Right atrium auricular region (tissue), 2 donors: ENCODE data around the gene MCF2L2. TPM values are rescaled to one million over a fixed set of nuclear protein-coding genes. Genes with fewer than 3 reads are reported as not detected.

ENCODE experiments used
- DNase-seq: peaks from one replicate; pipeline ENCODE4 v3.0.0-alpha.2; 2019; ENCODE audit warnings: low spot score
- H3K27ac ChIP-seq, 2 donors: fragments of 200-600 bp; sonication (generic); 1 replicate in 1 of 2; 2 replicates in 1 of 2; pipeline ENCODE4 v1.5.1; 2016 to 2019
- H3K27me3 ChIP-seq, 2 donors: fragments of 200-600 bp; sonication (generic); one replicate each; pipeline versions ENCODE4 v1.5.1 to v1.6.0; 2017 to 2019
- H3K36me3 ChIP-seq: fragments of 200-600 bp; sonication (generic); one replicate; pipeline ENCODE4 v1.5.1; 2016
- H3K4me1 ChIP-seq, 2 donors: fragments of 200-600 bp; sonication (generic); one replicate each; pipeline versions ENCODE4 v1.5.1 to v1.6.0; 2017 to 2019
- H3K4me3 ChIP-seq, 2 donors: fragments of 200-600 bp; sonication (generic); 1 replicate in 1 of 2; 2 replicates in 1 of 2; pipeline ENCODE4 v1.5.1; 2017 to 2019; ENCODE audit warnings: mild to moderate bottlenecking in 1 of 2, moderate library complexity in 1 of 2
- H3K9me3 ChIP-seq, 2 donors: fragments of 200-600 bp; sonication (generic); one replicate each; pipeline ENCODE4 v1.5.1; 2019
- total RNA-seq, 2 donors: library from RNA; depleted of rRNA; stranded (reverse); fragments of >200 nt; gene quantifications; one replicate each; pipeline ENCODE4 v1.1.0, GENCODE V29; 2016
- TF ChIP-seq, protein P1 (sequence below), 2 donors: fragments of 200-600 bp; sonication (generic); IDR thresholded peaks; one replicate each; pipeline ENCODE4 v1.5.1; 2019; ENCODE audit warnings: antibody characterized with exemption in 2 of 2

Gene MCF2L2
- total RNA-seq, 2 donors from 2014 or later = 0.08 TPM; not detected in 1

DNA sequence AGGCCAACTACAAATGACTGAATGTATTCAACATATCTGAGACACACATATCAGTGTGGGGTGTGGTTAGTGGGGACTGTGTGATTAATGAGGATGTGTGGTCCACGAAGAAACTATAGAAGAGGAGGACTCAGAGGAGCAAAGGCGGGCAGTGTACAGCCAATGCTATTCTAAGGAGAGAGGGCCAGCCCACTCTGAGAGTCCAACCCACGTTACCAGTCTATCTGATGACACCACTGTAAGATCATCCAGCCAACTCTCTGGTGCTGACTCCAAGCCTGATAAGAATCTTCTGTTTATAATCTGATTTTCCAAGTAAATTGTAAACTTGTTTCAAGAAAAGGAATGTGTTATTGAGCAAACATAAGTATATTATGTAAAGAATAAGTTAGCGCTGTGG lies 47.2 kb downstream of the MCF2L2 start:
- no peak overlapping the region for H3K27ac ChIP-seq
- H3K27me3 ChIP-seq = no peaks in the 10 kb centered on the region
- no peaks in the 10 kb centered on the region for H3K36me3 ChIP-seq
- TF ChIP-seq, protein P1, sequence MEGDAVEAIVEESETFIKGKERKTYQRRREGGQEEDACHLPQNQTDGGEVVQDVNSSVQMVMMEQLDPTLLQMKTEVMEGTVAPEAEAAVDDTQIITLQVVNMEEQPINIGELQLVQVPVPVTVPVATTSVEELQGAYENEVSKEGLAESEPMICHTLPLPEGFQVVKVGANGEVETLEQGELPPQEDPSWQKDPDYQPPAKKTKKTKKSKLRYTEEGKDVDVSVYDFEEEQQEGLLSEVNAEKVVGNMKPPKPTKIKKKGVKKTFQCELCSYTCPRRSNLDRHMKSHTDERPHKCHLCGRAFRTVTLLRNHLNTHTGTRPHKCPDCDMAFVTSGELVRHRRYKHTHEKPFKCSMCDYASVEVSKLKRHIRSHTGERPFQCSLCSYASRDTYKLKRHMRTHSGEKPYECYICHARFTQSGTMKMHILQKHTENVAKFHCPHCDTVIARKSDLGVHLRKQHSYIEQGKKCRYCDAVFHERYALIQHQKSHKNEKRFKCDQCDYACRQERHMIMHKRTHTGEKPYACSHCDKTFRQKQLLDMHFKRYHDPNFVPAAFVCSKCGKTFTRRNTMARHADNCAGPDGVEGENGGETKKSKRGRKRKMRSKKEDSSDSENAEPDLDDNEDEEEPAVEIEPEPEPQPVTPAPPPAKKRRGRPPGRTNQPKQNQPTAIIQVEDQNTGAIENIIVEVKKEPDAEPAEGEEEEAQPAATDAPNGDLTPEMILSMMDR (IDR thresholded peaks at IDR 0.05) = no peak
- H3K4me3 ChIP-seq = no peak overlapping the region
- peaks cover 0 to 5% of the 10 kb centered on the region in 2 donors for H3K4me1 ChIP-seq
- no peaks in the 10 kb centered on the region for H3K9me3 ChIP-seq
- no peak for DNase-seq

DNA sequence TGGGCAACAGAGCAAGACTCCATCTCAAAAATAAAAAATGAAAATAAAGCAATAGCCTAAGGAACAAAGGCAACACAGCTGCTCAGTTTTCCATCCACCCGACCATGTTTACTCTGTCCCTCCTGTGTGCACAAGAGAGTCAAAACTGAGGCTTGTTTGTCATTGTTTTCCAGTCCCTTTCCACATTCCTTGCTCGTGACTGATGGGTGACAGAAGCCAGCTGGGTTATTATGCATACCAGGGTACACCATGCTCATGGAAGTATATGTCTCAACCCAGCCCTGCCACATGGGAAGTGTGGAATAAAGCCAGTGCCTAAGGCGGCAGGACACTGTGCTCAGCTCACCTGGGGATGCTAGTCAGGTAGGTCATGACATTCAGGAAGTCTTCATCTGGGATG lies 49.5 kb downstream of the MCF2L2 start:
- Histone ChIP-seq H3K27ac (no peak overlapping the region), H3K36me3 (no peaks in the 10 kb centered on the region), H3K27me3 (no peaks in the 10 kb centered on the region), H3K4me1 (no peaks in the 10 kb centered on the region), H3K4me3 (no peak overlapping the region), H3K9me3 (no peaks in the 10 kb centered on the region)
- no peak for DNase-seq
- TF ChIP-seq, protein P1 (IDR thresholded peaks at IDR 0.05) = no peak

DNA sequence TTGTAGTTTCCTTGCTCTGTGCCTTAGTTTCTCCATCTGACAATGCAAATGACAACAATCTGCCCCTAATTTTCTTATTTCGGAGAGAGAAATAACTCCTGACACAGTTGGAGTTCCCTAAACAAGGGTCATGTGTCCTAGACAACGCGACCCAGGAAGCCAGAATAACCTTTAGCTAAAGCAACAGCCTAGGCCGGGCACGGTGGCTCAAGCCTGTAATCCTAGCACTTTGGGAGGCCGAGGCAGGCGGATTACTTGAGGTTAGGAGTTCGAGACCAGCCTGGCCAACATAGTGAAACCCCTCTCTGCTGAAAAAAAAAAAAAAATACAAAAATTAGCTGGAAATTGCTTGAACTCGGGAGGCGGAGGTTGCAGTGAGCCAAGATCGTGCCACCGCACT lies 49.9 kb downstream of the MCF2L2 start:
- Histone ChIP-seq H3K9me3 (no peaks in the 10 kb centered on the region), H3K4me1 (no peaks in the 10 kb centered on the region), H3K4me3 (no peak overlapping the region), H3K27me3 (no peaks in the 10 kb centered on the region), H3K27ac (no peak overlapping the region), H3K36me3 (no peaks in the 10 kb centered on the region)
- no peak for DNase-seq
- TF ChIP-seq, protein P1 (IDR thresholded peaks at IDR 0.05) = no peak

DNA sequence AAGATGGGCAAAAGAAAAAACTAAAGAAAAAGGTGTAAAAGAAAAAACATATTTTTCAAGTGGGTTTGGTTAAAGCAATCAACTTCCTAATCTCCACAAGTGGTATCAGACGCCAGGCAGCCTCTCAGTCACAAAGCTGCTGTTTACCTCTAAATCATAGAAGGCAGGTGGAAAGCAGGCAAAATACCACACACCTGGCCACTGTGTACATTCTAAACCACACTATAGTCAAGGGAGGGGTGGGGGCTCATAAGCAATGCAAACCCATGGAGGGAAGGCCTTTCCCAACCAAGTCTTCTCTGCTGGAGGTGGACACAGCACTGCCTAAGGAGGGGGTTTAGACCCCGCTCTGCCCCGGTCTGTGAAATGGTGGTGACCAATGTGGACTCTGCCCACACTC lies 50.4 kb downstream of the MCF2L2 start:
- no peaks in the 10 kb centered on the region for H3K9me3 ChIP-seq
- no peaks in the 10 kb centered on the region for H3K36me3 ChIP-seq
- DNase-seq = no peak
- H3K4me1 ChIP-seq = no peaks in the 10 kb centered on the region
- H3K27me3 ChIP-seq = no peaks in the 10 kb centered on the region
- H3K27ac ChIP-seq = no peak overlapping the region
- H3K4me3 ChIP-seq = no peak overlapping the region
- TF ChIP-seq, protein P1 (IDR thresholded peaks at IDR 0.05) = no peak

DNA sequence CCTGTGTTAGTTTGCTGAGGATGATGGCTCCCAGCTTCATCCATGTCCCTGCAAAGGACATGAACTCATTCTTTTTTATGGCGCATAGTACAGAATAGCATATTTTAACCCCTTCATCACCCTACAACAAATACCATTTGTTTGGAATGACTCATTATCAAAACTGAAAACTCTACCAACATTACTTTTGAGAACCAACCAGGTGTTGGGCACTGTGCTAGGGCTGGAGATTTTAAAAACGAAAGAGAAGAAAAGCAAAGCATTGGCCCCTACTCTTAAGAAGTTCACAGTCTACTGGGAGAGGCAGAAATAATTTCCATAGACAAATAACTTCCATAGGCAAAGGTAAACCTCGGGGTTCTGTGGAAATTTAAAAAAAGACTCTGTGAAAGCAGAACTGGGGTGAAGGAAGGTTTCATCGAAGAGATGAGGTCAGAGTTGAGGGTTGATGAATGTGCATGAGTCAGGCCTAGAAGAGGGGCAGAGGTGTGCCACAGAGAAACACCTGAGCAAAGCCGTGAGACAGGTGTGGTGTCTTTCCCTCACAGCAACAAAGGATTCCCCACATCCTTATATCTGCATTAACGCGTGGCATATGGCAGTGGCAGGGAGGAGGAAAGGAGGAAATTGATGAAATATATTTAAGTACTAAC lies 51.0 kb downstream of the MCF2L2 start:
- Histone ChIP-seq H3K27me3 (no peaks in the 10 kb centered on the region), H3K9me3 (no peaks in the 10 kb centered on the region), H3K27ac (no peak overlapping the region), H3K4me1 (no peaks in the 10 kb centered on the region), H3K4me3 (no peak overlapping the region), H3K36me3 (no peaks in the 10 kb centered on the region)
- TF ChIP-seq, protein P1 (IDR thresholded peaks at IDR 0.05) = no peak
- no peak for DNase-seq

DNA sequence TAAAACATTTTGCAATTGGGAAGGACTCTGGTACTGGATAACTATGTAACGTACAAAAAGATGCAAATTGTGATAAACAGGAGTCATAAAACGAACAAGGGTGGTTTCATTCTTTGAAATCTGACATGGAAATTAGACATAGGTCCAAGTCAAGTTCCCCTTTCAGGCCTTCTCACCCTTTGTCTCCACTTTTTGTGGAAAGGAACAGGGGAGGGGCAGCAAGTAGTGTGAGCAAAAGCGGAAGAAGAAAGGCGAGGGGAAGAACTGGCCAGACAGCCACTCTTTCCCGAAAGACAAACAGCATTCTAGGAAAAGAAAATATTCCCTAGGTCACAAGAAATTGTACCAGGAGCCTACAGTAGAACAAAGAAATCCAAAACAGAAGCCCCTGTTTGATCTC lies 52.6 kb downstream of the MCF2L2 start:
- TF ChIP-seq, protein P1 (IDR thresholded peaks at IDR 0.05) = no peak

More for the DNA sequence above, 52.6 kb downstream of the MCF2L2 start:
- H3K9me3 ChIP-seq = no peaks in the 10 kb centered on the region
- no peaks in the 10 kb centered on the region for H3K36me3 ChIP-seq
- H3K27ac ChIP-seq = no peak overlapping the region
- H3K4me3 ChIP-seq = no peak overlapping the region
- H3K4me1 ChIP-seq = no peaks in the 10 kb centered on the region
- DNase-seq = no peak
- H3K27me3 ChIP-seq = no peaks in the 10 kb centered on the region
